ENCODE data around the gene TNNC1. TPM values are rescaled to one million over a fixed set of nuclear protein-coding genes. Genes with fewer than 3 reads are reported as not detected.

Gene TNNC1
- total RNA-seq, 1 donor from 2014 or later, result 0.67 TPM

DNA sequence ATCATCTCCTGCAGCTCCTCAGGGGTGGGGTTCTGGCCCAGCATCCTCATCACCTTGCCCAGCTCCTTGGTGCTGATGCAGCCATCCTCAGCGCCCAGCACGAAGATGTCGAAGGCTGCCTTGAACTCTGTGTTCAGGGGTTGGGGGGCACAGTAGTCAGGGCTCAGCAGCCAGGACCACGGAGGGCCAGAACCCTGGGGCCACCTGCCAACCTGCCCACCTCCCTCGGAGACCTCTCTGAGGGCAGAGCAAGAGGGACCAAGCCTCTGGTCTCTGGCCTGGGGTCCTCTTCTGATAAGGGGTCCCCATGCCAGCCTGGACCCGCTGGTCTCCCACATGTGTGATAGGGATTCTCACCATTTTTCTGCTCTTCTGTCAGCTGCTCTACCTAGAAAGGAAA, 1.7 kb downstream of the TNNC1 start:
- DNase-seq (ENCODE audit: low spot score), result no peak
- H3K4me1 Mint-ChIP-seq (ENCODE audit: unreplicated experiment), result peaks cover 37% of the 10 kb centered on the region
- peaks cover 10% of the 10 kb centered on the region for H3K36me3 Mint-ChIP-seq (ENCODE audit: low read depth, unreplicated experiment)
- H3K27me3 Mint-ChIP-seq (ENCODE audit: unreplicated experiment), result peaks cover 14% of the 10 kb centered on the region
- no peak overlapping the region for H3K27ac Mint-ChIP-seq (ENCODE audit: unreplicated experiment)
- H3K4me3 Mint-ChIP-seq (ENCODE audit: unreplicated experiment), result no peak overlapping the region
- TF ChIP-seq, protein P1, sequence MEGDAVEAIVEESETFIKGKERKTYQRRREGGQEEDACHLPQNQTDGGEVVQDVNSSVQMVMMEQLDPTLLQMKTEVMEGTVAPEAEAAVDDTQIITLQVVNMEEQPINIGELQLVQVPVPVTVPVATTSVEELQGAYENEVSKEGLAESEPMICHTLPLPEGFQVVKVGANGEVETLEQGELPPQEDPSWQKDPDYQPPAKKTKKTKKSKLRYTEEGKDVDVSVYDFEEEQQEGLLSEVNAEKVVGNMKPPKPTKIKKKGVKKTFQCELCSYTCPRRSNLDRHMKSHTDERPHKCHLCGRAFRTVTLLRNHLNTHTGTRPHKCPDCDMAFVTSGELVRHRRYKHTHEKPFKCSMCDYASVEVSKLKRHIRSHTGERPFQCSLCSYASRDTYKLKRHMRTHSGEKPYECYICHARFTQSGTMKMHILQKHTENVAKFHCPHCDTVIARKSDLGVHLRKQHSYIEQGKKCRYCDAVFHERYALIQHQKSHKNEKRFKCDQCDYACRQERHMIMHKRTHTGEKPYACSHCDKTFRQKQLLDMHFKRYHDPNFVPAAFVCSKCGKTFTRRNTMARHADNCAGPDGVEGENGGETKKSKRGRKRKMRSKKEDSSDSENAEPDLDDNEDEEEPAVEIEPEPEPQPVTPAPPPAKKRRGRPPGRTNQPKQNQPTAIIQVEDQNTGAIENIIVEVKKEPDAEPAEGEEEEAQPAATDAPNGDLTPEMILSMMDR (IDR thresholded peaks at IDR 0.05; ENCODE audit: unreplicated experiment), result no peak
- no peaks in the 10 kb centered on the region for H3K9me3 Mint-ChIP-seq (ENCODE audit: unreplicated experiment)

DNA sequence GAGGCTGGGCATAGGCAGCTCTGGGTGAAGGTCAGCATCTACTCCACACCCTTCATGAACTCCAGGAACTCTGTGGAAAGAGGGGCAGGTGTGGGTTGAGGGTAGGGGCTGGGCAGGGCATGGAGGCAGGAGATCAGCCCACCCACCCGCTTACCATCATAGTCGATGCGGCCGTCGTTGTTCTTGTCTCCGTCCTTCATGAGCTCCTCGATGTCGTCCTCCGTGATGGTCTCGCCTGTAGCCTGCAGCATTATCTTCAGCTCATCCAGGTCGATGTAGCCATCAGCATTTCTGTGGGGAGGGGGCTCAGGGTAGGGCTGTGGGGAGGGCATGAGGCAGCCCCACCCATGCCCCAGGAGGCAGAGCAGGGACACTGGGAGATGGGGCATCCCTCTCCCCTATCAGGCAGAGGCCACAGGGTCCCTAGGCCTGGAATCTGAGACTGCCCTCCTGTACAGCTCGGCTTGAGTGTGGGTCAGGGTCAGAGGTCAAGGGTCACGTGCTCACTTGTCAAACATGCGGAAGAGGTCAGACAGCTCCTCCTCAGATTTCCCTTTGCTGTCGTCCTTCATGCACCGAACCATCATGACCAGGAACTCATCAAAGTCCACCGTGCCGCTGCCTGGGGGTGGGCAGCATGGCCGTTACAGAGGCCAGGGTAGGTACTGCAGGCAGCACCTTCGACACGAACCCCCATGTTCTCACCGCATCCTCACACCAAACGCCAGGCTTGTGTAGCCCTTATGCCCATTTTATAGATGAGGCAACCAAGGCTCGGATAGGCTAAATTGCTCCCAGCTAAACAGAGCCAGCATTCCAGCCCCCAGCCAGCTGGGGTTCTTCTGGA, 2.4 kb downstream of the TNNC1 start:
- H3K4me3 Mint-ChIP-seq (ENCODE audit: unreplicated experiment), result no peak overlapping the region
- H3K27ac Mint-ChIP-seq (ENCODE audit: unreplicated experiment), result no peak overlapping the region
- H3K36me3 Mint-ChIP-seq (ENCODE audit: low read depth, unreplicated experiment), result peaks cover 8% of the 10 kb centered on the region
- peaks cover 37% of the 10 kb centered on the region for H3K4me1 Mint-ChIP-seq (ENCODE audit: unreplicated experiment)
- H3K27me3 Mint-ChIP-seq (ENCODE audit: unreplicated experiment), result peaks cover 12% of the 10 kb centered on the region
- TF ChIP-seq, protein P1 (IDR thresholded peaks at IDR 0.05; ENCODE audit: unreplicated experiment), result peak; percentile 31
- no peaks in the 10 kb centered on the region for H3K9me3 Mint-ChIP-seq (ENCODE audit: unreplicated experiment)
- no peak for DNase-seq (ENCODE audit: low spot score)

DNA sequence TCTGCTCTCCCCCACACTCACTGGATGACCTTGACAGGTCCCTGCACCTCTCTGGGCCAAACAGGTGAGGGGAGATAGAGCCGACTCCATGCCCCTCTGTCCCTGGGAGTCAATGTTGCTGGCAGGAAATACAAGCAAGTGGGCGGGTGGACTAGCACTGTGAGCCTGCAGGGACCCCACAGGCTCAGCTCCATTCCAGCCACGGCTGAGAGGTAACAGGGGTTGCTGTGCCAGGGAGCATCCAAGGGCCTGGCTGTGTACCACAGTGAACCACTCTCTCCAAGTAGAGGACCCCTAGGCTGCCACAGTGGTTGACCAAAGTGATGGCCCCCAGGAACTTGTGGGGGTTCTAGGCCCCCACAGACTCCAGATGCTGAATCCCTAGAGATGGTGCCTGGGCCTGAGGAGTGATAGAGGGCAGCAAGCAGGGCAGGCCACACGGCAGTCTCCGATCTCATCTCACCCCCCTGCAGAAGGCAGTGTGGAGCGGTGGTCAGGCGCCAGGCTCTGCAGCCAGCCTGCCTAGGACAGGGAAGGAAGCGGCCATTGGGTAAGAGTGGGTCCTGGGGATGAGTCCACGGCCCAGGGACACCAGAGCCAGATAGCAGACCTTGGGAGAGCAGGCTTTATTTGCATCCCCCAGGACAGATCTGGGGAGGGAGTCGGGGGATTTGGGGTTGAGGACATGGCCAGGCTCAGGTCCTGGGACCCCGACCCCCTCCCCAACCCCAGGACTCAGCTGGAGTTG, 3.2 kb downstream of the TNNC1 start:
- Mint-ChIP-seq H3K36me3 (ENCODE audit: low read depth, unreplicated experiment) (peaks cover 5% of the 10 kb centered on the region), H3K4me1 (ENCODE audit: unreplicated experiment) (peaks cover 32% of the 10 kb centered on the region), H3K27me3 (ENCODE audit: unreplicated experiment) (peaks cover 12% of the 10 kb centered on the region), H3K4me3 (ENCODE audit: unreplicated experiment) (no peak overlapping the region), H3K9me3 (ENCODE audit: unreplicated experiment) (no peaks in the 10 kb centered on the region), H3K27ac (ENCODE audit: unreplicated experiment) (no peak overlapping the region)
- TF ChIP-seq, protein P1 (IDR thresholded peaks at IDR 0.05; ENCODE audit: unreplicated experiment), result no peak
- no peak for DNase-seq (ENCODE audit: low spot score)

DNA sequence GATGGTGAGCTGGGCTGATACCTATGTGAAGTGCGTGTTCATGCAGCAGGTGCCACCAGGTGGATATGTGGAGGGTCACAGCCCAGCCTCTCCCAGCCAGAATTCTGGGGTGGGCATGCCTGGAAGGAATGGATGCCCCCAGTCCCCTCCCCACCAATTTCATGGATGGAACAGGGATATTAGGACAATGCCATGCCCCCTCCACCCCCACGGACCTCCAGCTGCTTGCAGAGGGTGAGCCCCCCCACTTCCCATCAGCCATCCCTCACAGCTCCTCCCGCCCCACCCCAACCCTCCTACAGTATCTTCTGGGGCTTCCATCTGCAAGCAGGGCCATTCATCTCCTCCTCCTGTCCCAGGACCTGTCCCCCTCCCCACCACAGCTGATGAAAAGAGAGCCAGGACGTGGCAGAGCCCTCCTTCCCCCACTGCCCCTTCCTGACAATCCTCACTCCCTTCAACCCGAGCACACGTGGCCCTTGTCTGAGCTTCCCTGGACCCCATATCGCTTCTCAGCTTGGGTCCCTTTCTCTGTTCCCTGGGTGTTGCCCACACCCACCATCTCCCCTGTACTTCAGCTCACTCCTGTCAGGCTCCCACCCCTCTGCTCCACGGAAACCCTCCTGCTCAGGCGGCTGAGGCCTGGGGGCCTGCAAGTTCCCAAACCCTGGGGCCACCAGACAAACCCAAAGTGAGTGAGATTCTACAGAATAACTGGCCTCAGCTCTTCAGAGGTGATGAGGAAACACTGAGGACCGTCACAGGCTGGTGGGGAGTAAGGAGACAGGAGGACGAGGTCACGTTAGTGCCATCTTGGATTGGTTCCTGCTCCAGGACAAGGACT, 6.1 kb downstream of the TNNC1 start:
- TF ChIP-seq, protein P1 (IDR thresholded peaks at IDR 0.05; ENCODE audit: unreplicated experiment), result no peak
- Mint-ChIP-seq H3K4me1 (ENCODE audit: unreplicated experiment) (peaks cover 45% of the 10 kb centered on the region), H3K36me3 (ENCODE audit: low read depth, unreplicated experiment) (no peaks in the 10 kb centered on the region), H3K27ac (ENCODE audit: unreplicated experiment) (no peak overlapping the region), H3K4me3 (ENCODE audit: unreplicated experiment) (no peak overlapping the region), H3K27me3 (ENCODE audit: unreplicated experiment) (peaks cover 12% of the 10 kb centered on the region), H3K9me3 (ENCODE audit: unreplicated experiment) (no peaks in the 10 kb centered on the region)
- DNase-seq (ENCODE audit: low spot score), result no peak
